K562 (cell line): ENCODE data around the gene TSG101.

Source experiments
- ARNT ChIP-seq, 2 experiments: fragments of 450-650 bp; IDR thresholded peaks; 2 replicates each; pipeline ENCODE4 v1.6.1; 2016; ENCODE audit warnings: mild to moderate bottlenecking in 1 of 2
- CBX3 ChIP-seq, 2 experiments: IDR thresholded peaks; 1 replicate in 1 of 2; 2 replicates in 1 of 2; pipeline ENCODE4 v1.6.1; 2012; ENCODE audit warnings: inconsistent platforms in 2 of 2, low read length in 2 of 2, borderline replicate concordance in 1 of 2, control low read depth in 1 of 2
- CTCF ChIP-seq, 3 experiments: IDR thresholded peaks in 2 of 3; conservative IDR thresholded peaks in 1 of 3; 2 replicates each; pipeline ENCODE4 v1.5.1; 2011 to 2012; ENCODE audit warnings: low read length in 3 of 3, mild to moderate bottlenecking in 3 of 3, control low read depth in 2 of 3, improper control_type of control experiment in 1 of 3, inconsistent platforms in 1 of 3, low read depth in 1 of 3, mixed read lengths in 1 of 3, moderate library complexity in 1 of 3; ENCODE audit not compliant: insufficient read depth in 2 of 3
- JUND ChIP-seq, 2 experiments: IDR thresholded peaks; 2 replicates in 1 of 2; 3 replicates in 1 of 2; pipeline ENCODE4 v1.6.1; 2011; ENCODE audit warnings: borderline replicate concordance in 2 of 2, low read depth in 2 of 2, low read length in 2 of 2, improper control_type of control experiment in 1 of 2, missing biosample characterization in 1 of 2, missing genetic modification characterization in 1 of 2, missing genetic modification reagents in 1 of 2
- NR0B1 ChIP-seq: fragments of 450-650 bp; IDR thresholded peaks from one replicate; pipeline ENCODE4 v1.6.1; 2018; ENCODE audit warnings: mild to moderate bottlenecking, moderate library complexity; ENCODE audit not compliant: partially characterized antibody
- PTTG1 ChIP-seq: fragments of 450-650 bp; IDR thresholded peaks from 2 replicates; pipeline ENCODE4 v1.6.1; 2016; ENCODE audit warnings: low read depth, mild to moderate bottlenecking, missing genetic modification characterization, missing compliant biosample characterization
- YY1 ChIP-seq, 3 experiments: IDR thresholded peaks; 2 replicates each; pipeline ENCODE4 v1.6.1; 2011; ENCODE audit warnings: low read length in 2 of 3, mild to moderate bottlenecking in 2 of 3, moderate library complexity in 2 of 3, borderline replicate concordance in 1 of 3, control low read depth in 1 of 3, low read depth in 1 of 3; ENCODE audit not compliant: insufficient read depth in 3 of 3, insufficient replicate concordance in 2 of 3, control insufficient read depth in 1 of 3, insufficient read length in 1 of 3; ENCODE audit errors: extremely low read depth in 1 of 3

GRCh38 chr11:18485913-18486528 is 40.7 kb downstream of the TSG101 start:
- TF ChIP-seq YY1 (IDR thresholded peaks at IDR 0.05; ENCODE audit: borderline replicate concordance in 1 of 3, control insufficient read depth in 1 of 3, extremely low read depth in 1 of 3, insufficient read depth in 3 of 3, insufficient read length in 1 of 3, insufficient replicate concordance in 2 of 3, low read depth in 1 of 3, low read length in 2 of 3), result no peak
- no peak for TF ChIP-seq ARNT (IDR thresholded peaks at IDR 0.05)
- TF ChIP-seq CTCF (IDR thresholded peaks at IDR 0.05 in 2 of 3, conservative IDR thresholded peaks at IDR 0.05 in 1 of 3; ENCODE audit: insufficient read depth in 2 of 3, low read depth in 1 of 3, low read length in 3 of 3), result no peak
- TF ChIP-seq CBX3 (IDR thresholded peaks at IDR 0.05; ENCODE audit: borderline replicate concordance in 1 of 2, low read length in 2 of 2), result no peak
- no peak for TF ChIP-seq JUND (IDR thresholded peaks at IDR 0.05; ENCODE audit: borderline replicate concordance, low read depth, low read length)
- no peak for TF ChIP-seq JUND (tag; IDR thresholded peaks at IDR 0.05; ENCODE audit: borderline replicate concordance, low read depth, low read length)
- TF ChIP-seq NR0B1, result no peak
- TF ChIP-seq PTTG1 (tag), result no peak
